ENCODE data around the gene PPP1R2B.
"Not testable (repeated sequence)": the region's sequence is repeated elsewhere in the genome, so short reads cannot be mapped to it uniquely, and the experiment has no call there.

The PPP1R2B gene

DNA sequence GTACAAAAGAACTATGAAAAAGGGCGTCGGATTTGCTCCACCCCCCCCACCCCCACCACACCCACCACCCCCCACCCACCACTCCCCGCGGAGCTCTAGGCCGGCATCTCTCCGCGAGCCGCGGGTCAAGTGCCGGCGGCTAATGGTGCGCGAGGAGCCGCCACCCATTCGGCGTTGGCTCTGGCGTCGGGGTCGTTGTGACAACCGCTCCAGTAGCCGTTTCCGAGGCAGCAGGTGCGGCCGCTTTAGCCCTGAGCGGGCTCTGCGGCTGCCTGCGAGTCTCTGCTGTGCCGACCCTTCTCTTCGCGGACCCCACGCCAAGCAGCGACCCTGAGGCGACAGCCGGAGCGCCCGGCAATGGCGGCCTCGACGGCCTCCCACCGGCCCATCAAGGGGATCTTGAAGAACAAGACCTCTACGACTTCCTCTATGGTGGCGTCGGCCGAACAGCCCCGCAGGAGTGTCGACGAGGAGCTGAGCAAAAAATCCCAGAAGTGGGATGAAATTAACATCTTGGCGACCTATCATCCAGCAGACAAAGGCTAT, at the start of gene PPP1R2B:
Gene PPP1R2B, plus strand, starts transcription at position 90 of the 546 bp plus-strand sequence. Its CDS starts 268 bp downstream, at position 358.
- no peak for DNase-seq

DNA sequence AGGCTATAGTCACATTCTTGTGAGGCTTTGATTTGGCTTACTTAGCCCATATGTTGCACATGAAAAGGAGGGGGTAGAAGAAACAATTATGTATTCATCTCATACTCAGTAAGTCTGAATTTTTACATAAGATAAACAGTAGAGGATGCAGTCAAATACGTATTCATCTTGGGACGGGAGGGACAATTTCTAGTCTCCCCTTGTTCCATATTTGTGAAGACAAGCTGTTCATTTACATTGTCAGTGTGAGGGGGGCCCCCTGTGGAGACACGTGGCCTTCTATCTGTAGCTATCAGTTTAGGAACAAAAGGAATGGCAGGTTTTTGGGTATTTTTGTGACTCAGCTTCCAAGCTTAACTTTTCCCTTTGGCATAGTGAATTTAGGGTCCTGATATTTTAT, 49.2 kb upstream of the PPP1R2B start:
- no peak for DNase-seq

DNA sequence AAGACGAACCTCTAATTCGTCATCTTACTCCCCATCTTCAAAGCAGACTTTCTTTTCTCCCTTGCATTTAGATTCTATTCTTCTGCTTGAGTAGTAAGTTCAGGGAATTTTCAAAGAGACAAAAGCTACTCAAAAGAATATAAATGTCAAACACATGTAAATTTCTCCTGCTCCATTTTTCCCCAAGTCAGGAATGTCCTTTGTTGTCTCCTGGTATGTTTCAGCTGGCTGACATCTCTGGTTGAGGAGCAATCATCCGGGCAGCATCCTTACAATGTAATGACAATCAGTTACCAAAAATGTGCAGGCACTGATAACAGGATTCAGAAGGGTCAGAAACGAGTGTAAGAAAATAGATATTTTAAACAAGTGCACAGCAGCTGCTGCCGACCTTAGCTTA, 47.6 kb upstream of the PPP1R2B start:
- no peak for DNase-seq

DNA sequence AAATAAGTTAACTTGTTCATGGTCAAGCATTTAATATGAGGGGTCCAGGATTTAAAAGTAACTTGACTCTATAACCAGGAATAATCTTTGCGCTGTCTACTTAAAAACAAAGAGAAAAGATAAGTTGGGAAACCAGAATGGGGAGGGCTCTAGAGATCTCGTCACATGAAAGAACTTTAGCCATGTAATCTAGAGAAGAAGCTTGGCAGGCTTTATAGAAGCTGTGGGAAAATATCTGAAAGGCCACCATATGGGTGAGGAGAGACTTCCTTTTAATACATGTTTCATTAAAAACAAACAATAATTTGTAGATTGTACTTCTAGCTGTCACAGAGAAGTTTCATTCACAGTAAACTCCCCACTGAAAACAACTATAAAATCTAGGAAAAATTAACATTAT, 46.7 kb upstream of the PPP1R2B start:
- no peak for DNase-seq

DNA sequence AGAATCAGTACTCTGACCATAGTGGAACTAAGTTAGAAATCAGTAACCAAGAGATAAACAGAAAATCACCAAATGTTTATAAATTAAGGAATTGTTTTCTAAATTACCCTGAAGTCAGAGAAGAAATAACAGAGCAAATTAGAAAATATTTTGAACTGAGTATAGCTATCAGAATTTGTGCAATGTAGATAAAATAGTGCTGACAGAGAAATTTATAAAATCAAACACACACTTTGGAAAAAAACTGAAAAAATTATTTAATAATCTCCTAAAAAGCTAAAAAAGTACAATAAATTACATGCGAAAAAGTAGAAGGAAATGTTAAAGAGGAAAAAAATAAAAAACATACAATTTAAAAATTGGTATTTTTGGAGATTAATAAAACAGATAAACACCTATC, 37.1 kb upstream of the PPP1R2B start:
- no peak for DNase-seq

DNA sequence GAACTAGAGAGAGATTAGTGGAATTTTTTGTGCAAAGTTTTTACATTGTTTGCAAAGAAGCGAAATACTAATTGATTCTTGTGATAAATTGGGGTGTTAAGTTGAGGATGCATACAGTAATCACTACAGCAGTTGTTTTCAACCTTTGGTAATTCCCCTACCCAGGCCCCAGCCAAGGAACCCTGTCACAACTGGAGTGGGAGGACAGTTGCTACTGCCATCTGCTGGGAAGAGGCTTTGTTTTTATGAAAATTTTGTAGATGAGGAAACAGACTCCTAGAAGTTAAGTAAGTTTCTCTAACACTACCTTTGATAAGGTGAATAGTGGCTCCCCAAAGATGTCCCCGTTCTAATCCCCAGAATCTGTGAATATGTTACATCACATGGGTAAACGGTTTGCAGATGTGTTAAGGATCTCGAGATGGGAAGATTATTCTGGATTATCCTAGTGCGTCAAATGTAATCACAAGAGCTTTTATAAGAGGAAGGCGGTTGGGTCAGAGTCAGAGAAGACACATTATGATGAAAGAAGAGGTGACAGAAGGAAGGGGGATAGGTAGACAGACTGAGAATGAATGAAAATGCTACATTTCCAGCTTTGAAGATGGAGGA, 34.0 kb upstream of the PPP1R2B start:
- no peak for DNase-seq

DNA sequence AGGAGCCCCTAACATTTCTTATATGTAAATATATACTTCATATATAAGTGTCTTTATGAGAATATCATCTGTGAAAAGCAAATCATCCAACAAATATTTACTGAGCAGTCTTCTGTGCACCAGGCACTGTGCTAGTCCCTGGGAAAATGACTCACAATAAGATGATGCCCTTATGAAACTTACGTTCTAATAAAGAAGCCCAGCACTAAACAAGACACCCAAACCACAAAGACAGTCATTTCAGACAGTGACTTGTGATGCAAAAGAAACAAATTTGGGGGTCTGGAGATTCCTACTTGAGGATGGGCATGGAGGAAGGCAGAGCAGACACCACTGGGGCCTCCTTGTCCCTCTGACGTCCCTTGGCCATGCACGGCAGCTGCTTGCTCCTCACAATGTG, 30.6 kb upstream of the PPP1R2B start:
- DNase-seq = no peak

DNA sequence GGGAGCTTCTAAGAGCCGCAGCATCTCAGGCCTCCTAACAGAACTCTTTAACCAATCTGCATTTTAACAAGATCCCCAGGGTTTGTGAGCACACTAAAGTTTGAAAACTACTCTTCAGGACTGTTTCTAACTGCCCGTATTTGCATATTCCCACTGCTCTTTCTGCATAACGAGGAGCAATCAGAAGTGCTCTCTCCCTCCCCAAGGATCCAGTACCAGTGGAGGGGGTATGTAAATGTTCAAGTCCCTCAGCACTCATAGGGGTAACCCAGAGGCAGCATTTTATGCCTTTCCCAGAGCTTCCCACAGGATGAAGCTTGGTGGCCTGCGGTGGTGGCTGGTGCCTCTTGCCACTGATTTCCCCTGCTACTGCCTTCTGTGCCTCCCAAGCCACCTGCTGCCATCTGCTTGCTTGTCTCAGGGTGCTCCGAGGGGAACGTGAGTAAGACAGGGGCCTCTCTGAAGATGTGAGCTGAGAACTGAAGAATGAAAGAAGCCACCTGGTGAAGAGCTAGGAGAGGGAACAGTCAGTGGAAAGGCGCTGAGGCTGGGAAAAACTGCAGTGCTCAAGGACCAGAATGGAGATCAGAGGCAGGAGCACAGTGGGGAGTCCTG, 30.0 kb upstream of the PPP1R2B start:
- no peak for DNase-seq

DNA sequence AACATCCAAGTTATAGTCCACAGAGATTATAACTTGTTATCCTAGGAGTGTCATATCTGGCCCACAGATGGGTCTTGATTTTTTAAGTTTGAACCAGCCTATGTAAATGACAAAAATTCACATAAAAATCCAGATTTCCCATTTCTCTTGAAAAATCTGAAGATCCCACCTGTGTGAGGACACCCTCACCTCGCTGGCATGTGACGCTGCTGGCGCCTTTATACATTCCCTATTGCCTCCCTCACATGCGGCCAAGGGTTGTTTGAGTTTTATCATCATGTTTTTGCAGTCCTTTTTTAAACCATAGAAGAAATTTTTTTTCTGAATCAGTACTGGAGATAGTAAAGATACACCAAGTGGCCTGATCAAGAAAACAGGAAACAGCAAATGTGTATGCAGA, 25.9 kb upstream of the PPP1R2B start:
- no peak for DNase-seq

DNA sequence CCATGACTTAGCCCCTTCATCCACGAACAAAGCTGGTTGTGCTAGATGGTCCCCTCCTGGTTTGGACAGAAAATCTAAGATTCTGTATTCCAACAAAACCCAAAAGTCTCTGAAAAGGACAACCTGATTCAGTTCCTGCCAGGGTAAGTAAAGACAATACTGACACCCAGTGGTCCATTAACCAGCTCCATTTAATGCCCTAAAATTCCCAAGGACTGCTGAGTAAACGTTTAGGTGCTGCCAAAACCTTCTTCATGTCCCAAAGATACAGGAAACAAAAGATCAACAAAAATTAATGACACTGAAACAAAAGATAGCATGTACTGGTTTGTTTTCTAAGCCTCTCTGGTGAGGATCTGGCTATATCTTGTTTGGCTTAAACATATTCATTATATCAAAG, 25.3 kb upstream of the PPP1R2B start:
- DNase-seq = no peak

DNA sequence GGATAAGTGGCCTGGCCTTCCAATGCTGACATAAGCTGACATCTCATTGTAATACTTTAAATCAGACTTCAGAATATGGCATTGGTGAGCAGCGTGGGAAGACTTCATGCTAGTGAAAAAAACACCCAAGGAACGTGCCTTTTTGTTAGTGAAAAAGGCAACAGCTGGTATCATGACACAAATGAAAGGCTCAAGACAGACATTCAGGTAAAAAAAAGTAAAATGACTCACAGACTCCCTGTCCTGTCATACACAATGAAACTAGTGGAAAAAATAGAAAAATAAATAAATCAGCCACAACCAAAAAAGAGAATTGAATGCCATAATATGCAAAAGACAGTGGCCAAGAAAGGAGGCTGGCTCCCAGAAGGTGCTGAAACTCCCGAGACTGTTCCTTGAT, 24.4 kb upstream of the PPP1R2B start:
- DNase-seq = no peak

DNA sequence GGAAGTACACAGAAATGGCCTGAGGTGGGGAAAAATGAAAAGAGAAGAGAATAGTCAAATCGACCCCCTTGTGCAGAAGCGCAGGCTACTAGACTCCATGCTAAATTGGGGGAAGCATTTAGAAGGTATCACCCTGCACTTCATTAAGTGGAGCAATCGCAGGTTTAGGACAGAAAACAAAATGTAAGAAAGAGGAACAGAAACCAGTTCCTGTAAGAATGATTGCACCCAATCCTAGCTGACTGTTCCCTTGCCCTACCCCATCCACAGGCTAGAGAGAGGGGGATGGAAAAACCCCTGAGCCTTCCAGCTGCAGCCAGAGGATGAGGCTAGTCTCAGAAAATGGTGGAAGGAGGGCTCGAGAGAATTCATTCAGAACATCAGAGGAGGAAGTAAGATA, 23.9 kb upstream of the PPP1R2B start:
- DNase-seq = no peak

DNA sequence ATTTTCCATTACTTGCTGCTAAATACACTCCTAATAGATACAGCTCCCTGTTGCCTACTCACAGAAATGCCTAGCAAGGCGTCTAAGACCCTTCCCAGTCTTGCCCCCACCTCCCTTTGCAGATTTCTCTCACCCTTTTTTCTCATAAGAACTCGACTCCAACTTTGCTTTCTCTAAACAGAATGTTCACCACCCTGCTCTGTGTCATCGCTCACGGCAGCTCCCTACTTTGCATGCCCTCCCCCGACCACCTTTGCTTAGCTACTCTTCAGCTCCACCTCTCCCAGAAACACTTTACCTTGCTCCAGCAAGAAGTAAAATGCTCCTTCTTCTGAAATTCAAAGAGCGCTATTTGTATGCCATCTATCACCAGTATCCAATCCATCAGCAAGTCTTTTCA, 15.2 kb upstream of the PPP1R2B start:
- no peak for DNase-seq

DNA sequence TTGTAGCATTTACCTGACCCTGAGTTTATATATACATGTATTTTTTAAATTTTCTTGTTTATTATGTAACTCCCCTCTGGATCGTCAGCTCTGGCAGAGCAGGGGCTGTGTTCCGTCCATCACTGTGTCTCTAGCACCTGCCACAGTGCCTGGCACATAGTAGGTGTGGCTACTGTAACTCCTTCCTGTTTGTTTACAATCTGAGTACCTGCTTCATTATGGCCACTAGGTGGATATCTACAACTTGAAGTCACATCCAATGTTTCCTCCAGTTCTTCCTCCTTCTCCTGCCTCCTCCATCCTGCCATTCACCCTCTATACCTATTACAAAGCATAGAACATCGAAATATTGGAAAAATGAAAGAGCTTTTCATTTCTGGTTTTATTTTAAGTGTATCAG, 14.2 kb upstream of the PPP1R2B start:
- DNase-seq = no peak

DNA sequence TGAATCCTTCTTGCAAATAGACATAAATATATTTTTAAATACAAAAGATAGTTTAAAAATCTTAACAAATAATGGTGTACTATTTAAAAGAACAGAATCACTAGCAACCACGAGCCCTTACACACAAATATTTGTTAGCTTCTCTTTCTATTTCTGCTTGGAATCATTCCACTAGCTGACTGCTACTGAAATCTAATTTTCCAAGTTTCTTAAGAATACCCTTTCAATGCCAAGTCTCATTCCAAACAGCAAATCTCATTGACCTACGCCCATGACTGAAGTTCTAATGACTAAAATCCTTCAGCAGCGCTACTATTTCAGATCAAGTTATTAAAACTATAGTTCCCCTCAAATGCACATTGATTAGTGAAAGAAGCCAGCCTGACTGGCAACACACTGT, 13.2 kb upstream of the PPP1R2B start:
- DNase-seq = no peak

DNA sequence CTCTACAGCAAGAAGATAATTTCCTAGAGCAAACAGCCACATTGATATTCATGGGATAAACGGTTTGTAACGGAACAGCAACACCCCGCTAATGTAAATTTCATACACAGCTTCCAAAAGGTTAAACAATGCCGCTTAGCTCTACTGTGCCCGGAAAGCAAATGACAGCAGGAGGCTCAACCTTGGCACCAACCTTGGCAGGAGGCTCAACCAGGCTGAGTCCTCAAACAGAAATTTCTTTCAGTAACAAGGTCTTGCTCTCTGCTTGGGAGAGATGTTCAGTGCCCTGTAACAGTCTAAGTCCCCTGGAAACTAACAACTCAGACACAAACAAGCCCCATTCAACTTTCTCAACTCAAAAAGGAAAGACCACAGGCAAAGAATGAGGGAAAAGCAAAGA, 11.1 kb upstream of the PPP1R2B start:
- no peak for DNase-seq

DNA sequence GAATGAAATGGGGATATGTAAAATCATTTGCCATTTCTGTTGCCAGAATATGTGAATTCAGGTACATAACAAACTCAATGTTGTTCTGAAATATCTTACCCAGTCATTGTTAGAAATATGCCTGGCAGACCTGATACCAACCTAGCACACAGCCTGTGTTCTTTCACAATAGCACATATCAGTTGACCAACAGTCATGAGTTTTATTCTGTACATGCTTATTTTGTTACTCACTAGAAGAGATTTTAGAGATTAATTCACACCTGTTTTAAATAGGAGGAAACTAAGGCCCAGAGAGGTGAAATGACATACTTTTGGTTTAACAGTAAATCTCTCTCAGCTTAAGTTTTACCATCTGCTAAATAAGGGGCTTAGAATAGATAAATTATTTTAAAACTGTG, 8.4 kb upstream of the PPP1R2B start:
- DNase-seq = no peak

DNA sequence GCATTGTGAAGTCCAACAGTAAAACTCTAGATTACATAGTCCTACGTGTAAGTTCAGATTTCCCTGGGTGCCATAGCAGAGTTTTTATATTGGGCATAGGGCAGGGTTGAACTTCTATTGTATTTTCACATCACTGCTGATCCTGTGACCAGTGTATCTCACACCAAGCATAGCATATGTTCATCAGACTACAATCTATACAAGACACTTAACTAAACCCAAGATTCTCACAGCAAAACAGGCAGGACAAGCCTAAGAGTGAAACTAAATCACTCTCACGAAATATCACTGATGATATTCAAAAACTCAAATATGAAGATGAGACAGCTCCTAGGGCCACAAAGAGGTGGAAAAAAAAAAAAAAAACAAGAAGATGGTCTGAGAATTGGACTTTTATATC, 3.2 kb upstream of the PPP1R2B start:
- DNase-seq = no peak

DNA sequence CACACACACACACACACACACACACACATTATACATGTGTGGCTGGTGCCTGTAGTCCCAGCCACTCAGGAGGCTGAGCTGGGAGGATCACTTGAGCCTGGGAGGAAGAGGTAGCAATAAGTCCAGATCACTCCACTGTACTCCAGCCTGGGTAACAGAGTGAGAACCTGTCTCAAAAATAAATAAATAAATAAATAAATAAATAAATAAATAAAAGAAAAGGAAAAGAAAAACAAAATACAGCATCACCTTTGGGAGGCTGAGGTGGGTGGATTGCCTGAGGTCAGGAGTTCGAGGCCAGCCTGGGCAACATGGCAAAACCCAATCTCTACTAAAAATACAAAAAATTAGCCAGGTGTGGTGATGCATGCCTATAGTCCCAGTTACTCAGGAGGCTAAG, 1.6 kb upstream of the PPP1R2B start:
- not testable (repeated sequence) for DNase-seq

DNA sequence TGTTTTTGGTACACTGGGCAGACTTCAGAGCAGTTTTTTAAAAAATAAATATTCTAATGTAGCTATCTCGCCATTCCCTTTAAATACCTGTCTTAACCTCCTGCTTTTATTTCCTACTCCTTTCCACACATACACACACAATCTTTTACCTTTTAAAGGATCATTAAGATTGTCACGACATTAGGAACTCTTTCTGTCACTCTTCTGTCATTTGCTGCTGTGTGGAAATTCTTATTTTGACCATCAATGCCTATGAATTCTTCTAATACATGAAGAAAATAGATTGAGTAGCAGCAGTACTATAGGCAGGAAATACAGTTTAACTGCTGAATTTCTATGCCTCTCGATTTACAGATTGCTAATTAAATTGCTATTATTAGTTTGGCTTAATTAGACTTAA, 1.8 kb downstream of the PPP1R2B start:
- DNase-seq = no peak

DNA sequence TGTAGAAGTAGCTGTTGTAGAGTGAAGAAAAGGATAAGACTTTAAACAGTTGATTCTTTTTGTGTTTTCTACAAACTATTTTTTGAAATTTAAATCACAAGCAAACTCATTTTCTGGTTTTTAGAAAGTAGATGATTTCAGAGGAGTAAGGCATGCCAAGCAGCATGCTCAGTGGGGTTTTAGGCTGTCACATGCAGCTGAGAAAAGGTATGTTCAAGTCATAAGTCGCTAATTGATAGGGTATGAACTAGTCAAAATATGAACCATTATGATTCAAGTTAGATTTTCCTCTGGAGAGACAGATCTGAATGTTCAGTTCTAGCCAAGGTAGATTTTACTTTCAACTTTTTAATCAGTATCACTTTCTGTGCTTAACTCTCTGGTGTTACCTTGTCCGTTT, 3.0 kb downstream of the PPP1R2B start:
- DNase-seq = not testable (repeated sequence)

DNA sequence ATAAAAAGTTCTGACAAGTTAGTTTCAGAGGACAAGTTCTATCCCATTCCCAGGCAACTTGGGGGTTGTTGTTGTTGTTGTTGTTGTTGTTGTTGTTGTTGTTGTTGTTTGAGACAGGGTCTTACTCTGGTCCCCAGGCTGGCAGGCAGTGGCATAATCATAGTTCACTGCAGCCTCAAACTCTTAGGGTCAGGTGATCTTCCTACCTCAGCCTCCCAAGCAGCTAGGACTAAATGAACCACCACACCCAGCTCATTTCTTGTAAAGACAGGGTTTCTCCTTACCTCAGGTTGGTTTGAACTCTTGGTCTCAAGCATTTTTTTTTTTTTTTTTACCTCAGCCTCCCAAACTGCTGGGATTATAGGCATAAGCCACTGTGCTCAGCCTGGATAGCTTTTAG, 15.3 kb downstream of the PPP1R2B start:
- no peak for DNase-seq

DNA sequence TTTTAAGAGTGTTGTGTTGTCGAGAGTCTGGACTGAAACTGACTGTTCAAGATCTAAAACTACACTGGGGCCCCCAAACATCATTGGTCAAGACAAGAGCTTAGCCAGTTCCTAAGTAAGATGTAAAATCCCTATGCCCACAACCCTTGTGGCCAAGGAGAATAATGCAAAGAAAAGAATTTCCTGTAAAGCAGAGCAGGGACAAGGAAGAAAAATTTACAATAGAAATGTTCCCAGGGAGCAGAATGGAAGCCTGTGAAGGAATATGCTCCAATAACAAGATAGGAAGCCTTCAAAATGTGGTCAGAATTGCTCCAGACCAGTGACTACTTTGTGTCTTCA, 20.4 kb downstream of the PPP1R2B start:
- no peak for DNase-seq

DNA sequence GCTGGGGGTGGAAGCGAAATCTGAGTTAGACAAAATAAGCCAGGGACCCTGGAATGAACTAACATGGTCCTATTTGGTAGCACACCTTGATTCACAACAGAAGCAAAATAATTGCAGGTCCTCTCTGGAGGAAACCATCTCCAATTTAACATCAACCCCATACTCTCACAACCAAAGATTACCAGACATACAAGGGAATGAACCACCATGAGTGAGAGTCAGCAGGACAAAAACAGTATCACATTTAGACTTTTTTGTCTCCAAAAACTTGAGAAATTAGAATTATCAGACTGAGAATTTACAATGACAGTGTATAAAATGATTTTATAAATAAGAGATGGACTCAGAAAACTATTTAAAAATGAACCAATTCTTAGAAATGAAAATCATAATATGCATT, 21.1 kb downstream of the PPP1R2B start:
- no peak for DNase-seq

DNA sequence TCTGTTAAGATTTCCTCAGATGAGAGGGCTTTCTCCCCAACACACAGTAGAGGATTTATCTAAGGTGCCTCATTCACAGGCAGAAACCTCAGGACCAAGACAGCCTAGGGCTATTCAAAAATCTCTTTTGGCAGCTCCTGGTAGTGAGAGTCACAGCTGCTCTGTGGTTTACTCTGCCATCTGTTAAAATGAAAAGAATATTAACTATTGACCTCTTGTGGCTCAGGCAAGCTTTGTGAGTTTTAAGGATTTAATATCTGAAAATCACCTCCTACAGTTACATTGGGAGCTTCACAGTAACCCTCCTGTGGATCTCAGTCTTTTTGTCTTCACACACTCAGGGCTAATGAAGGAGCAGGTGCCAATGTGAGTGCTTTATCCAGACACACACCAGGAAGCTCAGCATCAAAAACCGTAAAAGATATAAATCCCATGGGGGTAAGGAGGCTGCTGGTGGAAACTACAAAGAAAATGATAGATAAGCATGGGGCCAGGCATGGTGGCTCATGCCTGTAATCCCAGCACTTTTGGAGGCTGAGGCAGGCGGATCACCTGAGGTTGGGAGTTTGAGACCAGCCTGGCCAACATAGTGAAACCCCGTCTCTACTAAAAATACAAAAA, 29.7 kb downstream of the PPP1R2B start:
- no peak for DNase-seq

Data from activated CD4-positive, alpha-beta T cell treated with anti-CD3 and anti-CD28 coated beads for 1 hour (primary cell).